ENCODE results near the gene CHERP.

- TF ChIP-seq CTCF (conservative IDR thresholded peaks at IDR 0.05 in 1 of 2, IDR thresholded peaks at IDR 0.05 in 1 of 2; ENCODE audit: low read depth in 1 of 2, low read length in 2 of 2): no peak
- no peak for TF ChIP-seq EZH2 (IDR thresholded peaks at IDR 0.05; ENCODE audit: low read length, missing control alignments)
Measured at GRCh38 chr19:16576690-16577530, 34.7 kb upstream of the CHERP start.
